PC-3 (cell line): ENCODE results near the gene CUL4B.
A peak's percentile ranks its signal among the peaks of the same experiment; 100 is the strongest.

Source experiments
- EZH2 ChIP-seq: fragments of 300-600 bp; sonication (generic); IDR thresholded peaks from one replicate; pipeline ENCODE4 v1.6.1; 2017; ENCODE audit warnings: antibody characterized with exemption, mild to moderate bottlenecking, low read length; ENCODE audit not compliant: unreplicated experiment
- EZH2phosphoT487 ChIP-seq: fragments of 300-600 bp; sonication (generic); IDR thresholded peaks from 2 replicates; pipeline ENCODE4 v1.6.1; 2018; ENCODE audit warnings: mild to moderate bottlenecking, antibody characterized with exemption, low read length, borderline replicate concordance
- TF ChIP-seq, protein P1 (sequence below): fragments of 300-600 bp; sonication (generic); conservative IDR thresholded peaks from 2 replicates; pipeline ENCODE4 v1.5.1; 2017; ENCODE audit warnings: antibody characterized with exemption, low read depth, mild to moderate bottlenecking, low read length

DNA sequence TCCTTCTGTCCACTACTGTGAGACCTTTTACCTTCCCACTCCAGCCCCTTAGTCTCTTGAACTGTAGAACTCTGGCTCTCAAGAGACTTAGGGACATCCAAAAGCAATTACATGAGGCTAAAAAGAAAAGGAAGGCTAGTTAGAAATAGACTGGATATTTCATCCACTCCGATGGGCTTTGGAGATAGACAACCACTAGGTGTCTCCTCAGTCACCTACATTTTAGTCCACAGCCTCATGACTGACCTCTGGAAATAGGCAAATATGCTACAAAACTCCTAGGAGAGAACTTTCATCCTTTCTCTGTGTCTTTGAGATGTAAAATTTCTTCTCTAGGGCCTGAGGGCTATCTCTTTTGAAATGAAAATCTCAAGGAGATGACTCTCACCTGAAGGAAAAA lies 46.5 kb downstream of the CUL4B start:
- TF ChIP-seq EZH2phosphoT487 (no peak), EZH2 (no peak)
- TF ChIP-seq, protein P1, sequence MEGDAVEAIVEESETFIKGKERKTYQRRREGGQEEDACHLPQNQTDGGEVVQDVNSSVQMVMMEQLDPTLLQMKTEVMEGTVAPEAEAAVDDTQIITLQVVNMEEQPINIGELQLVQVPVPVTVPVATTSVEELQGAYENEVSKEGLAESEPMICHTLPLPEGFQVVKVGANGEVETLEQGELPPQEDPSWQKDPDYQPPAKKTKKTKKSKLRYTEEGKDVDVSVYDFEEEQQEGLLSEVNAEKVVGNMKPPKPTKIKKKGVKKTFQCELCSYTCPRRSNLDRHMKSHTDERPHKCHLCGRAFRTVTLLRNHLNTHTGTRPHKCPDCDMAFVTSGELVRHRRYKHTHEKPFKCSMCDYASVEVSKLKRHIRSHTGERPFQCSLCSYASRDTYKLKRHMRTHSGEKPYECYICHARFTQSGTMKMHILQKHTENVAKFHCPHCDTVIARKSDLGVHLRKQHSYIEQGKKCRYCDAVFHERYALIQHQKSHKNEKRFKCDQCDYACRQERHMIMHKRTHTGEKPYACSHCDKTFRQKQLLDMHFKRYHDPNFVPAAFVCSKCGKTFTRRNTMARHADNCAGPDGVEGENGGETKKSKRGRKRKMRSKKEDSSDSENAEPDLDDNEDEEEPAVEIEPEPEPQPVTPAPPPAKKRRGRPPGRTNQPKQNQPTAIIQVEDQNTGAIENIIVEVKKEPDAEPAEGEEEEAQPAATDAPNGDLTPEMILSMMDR: peak; percentile 76
